ENCODE results near the gene ERVFRD-1.

ERVFRD-1 gene, protein sequence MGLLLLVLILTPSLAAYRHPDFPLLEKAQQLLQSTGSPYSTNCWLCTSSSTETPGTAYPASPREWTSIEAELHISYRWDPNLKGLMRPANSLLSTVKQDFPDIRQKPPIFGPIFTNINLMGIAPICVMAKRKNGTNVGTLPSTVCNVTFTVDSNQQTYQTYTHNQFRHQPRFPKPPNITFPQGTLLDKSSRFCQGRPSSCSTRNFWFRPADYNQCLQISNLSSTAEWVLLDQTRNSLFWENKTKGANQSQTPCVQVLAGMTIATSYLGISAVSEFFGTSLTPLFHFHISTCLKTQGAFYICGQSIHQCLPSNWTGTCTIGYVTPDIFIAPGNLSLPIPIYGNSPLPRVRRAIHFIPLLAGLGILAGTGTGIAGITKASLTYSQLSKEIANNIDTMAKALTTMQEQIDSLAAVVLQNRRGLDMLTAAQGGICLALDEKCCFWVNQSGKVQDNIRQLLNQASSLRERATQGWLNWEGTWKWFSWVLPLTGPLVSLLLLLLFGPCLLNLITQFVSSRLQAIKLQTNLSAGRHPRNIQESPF

DNA sequence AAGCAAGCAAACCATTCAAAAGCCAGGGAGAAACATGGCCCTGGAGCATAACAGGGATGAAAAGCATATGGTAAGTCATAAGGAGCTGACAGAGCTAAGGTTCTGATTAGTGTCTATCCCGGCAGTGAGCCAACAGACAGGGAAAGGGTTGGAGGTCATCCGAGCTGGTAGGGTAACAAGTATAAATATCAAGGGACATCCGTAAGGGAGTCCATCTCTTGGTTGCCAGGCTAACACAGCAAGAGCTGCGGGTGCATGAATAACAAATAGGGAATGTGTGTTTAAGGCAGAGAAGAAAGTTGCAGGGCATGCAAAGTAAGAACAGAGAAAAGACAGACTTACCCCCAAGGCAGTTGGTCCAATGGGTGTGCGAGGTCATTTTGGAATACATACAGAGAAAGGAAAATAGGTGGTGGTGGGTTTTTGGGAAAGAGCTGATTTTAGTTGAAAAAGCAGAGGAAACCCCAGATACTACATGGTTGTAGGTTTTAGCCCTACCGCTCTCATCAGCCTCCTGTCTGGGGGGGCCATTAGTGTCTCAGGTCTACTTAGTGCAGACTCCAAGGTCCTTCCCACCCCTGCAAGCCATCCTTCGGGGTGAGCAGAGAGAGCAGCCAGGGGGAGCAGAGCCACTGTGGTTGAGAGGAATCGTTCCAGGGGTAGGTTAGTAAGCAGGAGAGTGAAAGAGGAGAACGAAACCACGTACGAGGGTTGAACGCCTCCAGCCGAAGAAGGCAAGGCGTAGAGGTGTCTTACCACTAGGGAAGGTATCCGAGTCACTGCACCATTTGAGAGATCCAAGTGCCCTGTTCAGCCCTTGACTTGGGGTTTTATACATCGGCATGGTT lies at the start of gene ERVFRD-1:
Gene ERVFRD-1, minus strand, starts transcription at position 805 of the 848 bp plus-strand sequence. CDS start 6,415 bp downstream, outside the sequence.
- no peak for DNase-seq (ENCODE audit: low read depth)

GRCh38 chr6:11160199-11160598 lies 48.7 kb upstream of the ERVFRD-1 start:
- no peak for DNase-seq (ENCODE audit: low read depth)

- DNase-seq (ENCODE audit: low read depth), result no peak
These were observed 44.1 kb upstream of the ERVFRD-1 start for GRCh38 chr6:11155589-11155988.

GRCh38 chr6:11153447-11153846 lies 41.9 kb upstream of the ERVFRD-1 start:
- no peak for DNase-seq (ENCODE audit: low read depth)

- no peak for DNase-seq (ENCODE audit: low read depth)
These were observed 41.1 kb upstream of the ERVFRD-1 start for GRCh38 chr6:11152581-11152980.

DNA sequence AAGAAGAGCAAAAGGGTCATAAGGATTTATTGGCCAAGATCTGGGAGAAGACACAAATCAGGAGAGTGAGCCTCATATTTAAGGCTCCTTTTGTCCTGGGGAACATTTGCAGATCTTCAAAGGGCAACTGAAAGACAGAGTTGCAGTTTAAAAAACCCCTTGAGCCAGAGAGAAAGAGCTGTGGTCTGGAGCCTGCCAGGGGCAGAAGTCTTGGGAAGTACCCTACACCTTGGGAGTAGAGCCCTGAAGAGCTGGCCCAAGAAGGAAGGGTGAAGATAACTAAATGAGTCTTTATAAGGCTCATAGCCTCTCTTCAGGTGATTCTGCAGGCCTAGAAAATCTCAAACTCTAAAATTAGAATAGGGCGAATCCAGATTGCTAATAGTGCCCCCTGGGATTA lies 40.0 kb upstream of the ERVFRD-1 start:
- no peak for DNase-seq (ENCODE audit: low read depth)

DNA sequence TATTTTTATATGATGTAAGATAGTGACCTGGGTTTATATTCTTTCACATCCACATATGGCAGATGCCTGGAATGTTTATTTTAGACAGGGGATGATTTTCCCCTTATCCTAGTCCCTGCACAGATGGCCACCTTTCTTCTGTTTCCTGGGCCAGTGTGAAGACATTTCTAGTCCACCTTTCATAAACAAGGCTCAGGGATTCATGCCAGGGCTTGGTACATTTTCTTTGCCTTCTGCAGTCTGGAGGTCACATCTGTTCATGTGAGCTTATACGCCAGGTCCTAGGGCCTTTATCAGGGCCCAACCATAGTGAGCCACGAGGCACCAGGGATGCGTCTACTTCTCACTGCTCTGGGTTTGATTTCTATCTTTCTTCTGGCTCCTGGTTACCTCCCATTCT lies 38.0 kb upstream of the ERVFRD-1 start:
- DNase-seq (ENCODE audit: low read depth), result no peak

DNA sequence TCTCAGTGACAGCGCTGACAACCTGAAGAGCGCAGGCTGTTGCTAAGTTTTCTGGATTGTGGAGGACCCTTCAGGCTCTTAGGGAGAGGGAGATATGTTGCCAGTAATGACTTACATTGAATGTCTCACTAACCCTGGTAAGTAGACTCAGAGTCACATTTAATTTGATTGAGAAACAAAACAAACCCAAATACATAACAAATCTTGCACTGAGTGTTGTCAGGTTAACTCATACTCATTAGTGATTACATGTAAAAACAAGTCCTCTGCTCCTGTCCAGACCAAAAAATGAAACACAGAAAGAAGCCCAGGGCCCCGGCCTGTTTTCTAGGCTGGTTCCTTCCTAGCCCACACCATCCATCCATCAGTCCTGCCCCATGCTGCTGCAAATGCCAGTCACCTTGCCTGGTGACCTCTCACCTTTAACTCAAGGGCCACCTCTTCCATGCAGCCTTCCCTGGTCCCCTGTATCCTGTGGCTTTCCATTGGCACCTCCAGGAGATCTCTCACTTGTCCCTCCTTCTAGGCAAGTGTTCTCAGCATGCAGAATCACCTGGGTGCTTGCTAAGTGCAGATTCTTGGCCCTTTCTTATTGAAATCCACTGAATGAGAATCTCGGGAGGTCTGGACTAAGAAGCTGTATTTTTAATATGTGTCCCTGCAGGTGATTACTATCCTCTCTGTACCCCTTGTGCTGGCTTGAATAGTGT lies 34.7 kb upstream of the ERVFRD-1 start:
- DNase-seq (ENCODE audit: low read depth), result no peak

DNA sequence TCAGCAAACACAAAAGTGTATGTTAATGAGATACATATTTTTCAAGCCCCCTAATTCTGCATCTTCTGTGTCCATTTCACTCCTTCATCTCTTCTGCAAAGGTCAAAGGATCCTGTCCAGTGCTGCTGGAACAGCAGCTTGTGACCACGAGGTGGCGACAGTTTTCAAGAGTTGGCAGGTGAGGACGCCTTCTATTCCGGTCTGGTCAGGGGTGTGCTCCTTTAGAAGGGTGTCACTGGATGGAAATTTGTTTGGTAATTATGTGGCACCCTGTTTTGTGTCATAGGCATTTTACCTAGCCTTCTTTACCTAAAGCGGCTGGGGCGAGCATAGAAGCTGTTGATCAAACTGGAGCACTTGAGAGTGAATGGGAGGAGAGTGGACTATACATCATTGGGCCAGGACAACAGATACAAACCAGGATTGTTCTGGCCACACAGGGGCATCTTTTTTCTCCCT lies 32.9 kb upstream of the ERVFRD-1 start:
- peak; percentile 64 for DNase-seq (ENCODE audit: low read depth)

DNA sequence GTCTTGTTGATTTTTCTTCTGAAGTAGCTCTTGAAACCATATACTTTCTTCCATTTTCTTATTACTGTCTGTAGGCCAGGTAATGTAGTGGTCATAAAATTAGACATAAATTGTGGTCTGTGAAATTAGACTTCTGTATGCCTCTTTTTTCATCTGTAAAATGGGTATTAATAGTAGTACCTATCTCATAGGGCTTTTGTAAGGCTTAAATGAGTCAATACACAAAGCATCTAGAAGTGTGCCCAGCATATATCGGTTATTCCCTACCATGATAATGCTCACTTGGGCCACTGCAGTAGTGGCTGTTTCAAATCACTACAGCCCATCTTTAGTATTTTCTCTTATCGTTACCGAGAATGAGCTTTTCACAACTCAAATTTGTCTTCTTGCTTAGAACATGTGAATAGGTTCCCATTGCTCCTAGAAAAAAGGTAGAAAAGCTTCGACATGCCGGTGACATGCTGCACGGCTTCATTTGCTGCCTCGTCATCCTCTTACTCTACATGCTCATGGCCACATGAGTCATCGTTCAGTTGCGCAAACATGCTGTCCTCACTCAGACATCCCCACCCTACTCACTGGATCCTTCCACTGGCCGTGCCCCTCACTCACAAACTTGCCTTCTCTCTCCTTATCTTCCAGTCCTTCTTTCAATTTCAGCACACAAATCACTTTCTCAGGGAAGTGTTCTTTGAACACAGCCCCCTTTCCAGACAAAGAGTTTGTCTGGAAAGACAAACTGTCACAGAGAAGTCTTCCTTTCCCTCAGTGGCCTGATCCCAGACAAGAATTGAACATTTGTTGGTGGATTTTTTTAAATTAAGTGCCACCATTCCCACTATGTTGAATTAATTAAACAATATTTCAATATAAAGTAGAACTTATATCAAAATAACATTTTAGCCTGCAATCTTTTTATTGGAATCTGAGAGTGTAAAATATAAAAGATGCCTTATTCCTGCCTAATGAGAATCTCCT lies 32.2 kb upstream of the ERVFRD-1 start:
- DNase-seq (ENCODE audit: low read depth), result no peak

DNA sequence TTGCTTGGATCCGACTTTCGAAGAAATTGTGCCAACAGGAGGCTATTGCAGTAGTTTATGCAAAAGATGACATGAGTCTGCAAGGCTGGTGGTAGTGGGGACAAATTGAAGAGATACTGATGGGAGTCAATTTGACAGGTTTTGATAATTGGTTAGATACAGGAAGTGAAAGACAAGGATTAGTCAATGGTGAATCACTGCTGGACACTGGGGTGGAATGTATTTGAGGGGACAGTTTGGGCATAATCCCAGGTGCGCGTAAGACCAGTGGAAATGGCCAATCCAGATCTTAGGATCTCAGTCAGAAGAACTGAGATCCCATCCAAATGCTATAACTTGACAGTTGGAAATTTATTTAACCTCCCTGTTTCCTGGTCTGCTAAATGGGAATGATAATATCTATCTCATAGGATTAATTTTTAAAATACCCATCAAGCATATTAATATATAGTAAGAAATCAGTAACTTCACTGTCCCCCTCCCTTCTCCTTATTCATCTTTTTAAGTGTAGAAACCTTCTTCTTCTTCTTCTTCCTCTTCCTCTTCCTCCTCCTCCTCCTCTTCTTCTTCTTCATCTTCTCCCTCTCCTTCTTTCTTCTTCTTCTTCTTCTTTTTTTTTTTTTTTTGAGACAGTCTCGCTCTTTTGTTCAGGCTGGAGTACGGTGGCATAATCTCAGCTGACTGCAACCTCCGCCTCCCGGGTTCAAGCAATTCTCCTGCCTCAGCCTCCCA lies 30.9 kb upstream of the ERVFRD-1 start:
- no peak for DNase-seq (ENCODE audit: low read depth)

GRCh38 chr6:11141295-11141694 lies 29.8 kb upstream of the ERVFRD-1 start:
- no peak for DNase-seq (ENCODE audit: low read depth)

GRCh38 chr6:11140056-11140455 lies 28.5 kb upstream of the ERVFRD-1 start:
- no peak for DNase-seq (ENCODE audit: low read depth)

DNA sequence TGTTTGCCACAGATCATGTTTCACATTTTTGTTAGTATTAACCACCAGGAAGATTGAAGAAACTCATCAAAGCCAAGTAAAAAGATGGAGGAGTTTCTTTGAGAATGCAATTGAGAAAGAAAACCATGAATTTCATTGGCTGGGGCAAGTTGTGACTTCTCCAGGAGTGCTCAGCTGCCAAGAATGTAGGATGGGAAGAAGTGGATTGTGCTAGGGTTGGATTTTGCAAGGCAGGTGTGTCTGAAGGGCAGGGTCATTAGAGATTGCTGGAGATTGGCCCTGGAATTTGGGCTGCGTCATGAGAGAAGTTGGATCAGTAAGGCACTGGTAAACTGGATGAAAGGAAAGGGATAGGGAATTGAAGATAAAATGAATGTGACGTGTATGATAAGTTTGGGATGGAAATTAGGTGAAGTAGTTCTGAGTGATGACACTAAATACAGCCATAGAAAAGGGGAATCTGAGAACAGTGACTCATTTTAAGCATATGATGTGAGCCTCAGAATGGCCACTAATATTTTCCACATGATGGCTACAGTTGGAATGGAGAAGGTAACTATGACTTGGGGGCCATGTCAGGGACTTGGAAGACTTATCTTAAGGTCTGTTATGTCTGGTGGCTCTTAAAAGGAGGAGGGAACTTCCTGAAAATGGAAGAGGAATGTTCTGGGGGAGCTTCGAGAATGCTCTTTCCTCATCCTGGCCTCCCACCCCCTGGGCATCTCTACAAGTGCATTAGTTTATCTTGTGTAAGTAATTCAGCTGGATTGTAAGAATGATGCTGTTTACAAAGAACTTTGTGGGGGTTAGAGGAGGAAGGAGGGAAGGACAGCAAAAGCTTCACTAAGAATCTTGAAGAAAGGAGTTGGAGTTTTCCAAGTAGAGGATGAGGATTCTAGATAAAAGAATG lies 27.8 kb upstream of the ERVFRD-1 start:
- DNase-seq (ENCODE audit: low read depth), result no peak

- DNase-seq (ENCODE audit: low read depth), result no peak
These were observed 25.3 kb upstream of the ERVFRD-1 start for GRCh38 chr6:11136809-11137208.

GRCh38 chr6:11133281-11133680 lies 21.8 kb upstream of the ERVFRD-1 start:
- DNase-seq (ENCODE audit: low read depth), result no peak

- DNase-seq (ENCODE audit: low read depth), result no peak
These were observed 20.8 kb upstream of the ERVFRD-1 start for GRCh38 chr6:11132194-11132888.

DNA sequence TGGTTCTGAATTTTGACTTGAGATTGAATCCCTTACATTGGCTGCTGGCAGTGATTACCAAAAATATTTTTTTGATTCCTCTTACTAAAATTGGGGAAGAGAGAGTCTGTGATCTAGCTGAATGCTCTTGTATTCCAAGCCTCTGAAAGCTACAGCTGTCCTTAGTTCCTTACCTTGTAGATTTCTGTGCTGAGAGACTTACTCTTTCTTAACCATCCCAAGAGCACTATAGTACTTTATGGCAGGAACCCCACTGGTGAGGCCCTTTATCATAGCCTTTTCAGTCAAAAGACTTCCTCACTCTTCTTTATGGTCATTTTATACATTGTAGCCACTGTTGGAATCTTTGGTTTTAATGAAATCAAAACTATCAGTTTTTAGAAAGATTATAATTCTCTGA lies 19.1 kb upstream of the ERVFRD-1 start:
- no peak for DNase-seq (ENCODE audit: low read depth)
